ENCODE measurements around the gene TF. TPM values are rescaled to one million over a fixed set of nuclear protein-coding genes. Genes with fewer than 3 reads are reported as not detected.
"Not testable (repeated sequence)": the region's sequence is repeated elsewhere in the genome, so short reads cannot be mapped to it uniquely, and the experiment has no call there.

The TF gene
- 2.5 TPM for total RNA-seq

- peak; percentile 86 for DNase-seq
Measured at GRCh38 chr3:133745981-133746711, at the start of gene TF. TSS of gene TF (plus strand) at chr3:133746393. CDS start at chr3:133746441, 48 bp downstream.

- DNase-seq = no peak
Measured at GRCh38 chr3:133697960-133698359, 48.2 kb upstream of the TF start.

- DNase-seq = no peak
Measured at GRCh38 chr3:133699467-133699866, 46.7 kb upstream of the TF start.

GRCh38 chr3:133699903-133700302 lies 46.3 kb upstream of the TF start:
- DNase-seq = no peak

- DNase-seq = no peak
Measured at GRCh38 chr3:133700351-133700750, 45.8 kb upstream of the TF start.

GRCh38 chr3:133701435-133702358 lies 44.5 kb upstream of the TF start:
- no peak for DNase-seq

- no peak for DNase-seq
Measured at GRCh38 chr3:133703915-133704314, 42.3 kb upstream of the TF start.

- no peak for DNase-seq
Measured at GRCh38 chr3:133706033-133706432, 40.2 kb upstream of the TF start.

GRCh38 chr3:133709139-133709750 lies 36.9 kb upstream of the TF start:
- no peak for DNase-seq

GRCh38 chr3:133711013-133711412 lies 35.2 kb upstream of the TF start:
- no peak for DNase-seq

- no peak for DNase-seq
Measured at GRCh38 chr3:133712017-133712416, 34.2 kb upstream of the TF start.

GRCh38 chr3:133713347-133713746 lies 32.8 kb upstream of the TF start:
- DNase-seq = no peak

- DNase-seq = no peak
Measured at GRCh38 chr3:133717424-133717823, 28.8 kb upstream of the TF start.

GRCh38 chr3:133722935-133723334 lies 23.3 kb upstream of the TF start:
- no peak for DNase-seq

GRCh38 chr3:133730993-133731392 lies 15.2 kb upstream of the TF start:
- DNase-seq = no peak

GRCh38 chr3:133732231-133732630 lies 14.0 kb upstream of the TF start:
- DNase-seq = not testable (repeated sequence)

- no peak for DNase-seq
Measured at GRCh38 chr3:133733226-133733625, 13.0 kb upstream of the TF start.

GRCh38 chr3:133734305-133734704 lies 11.9 kb upstream of the TF start:
- no peak for DNase-seq

GRCh38 chr3:133742351-133743091 lies 3.7 kb upstream of the TF start:
- no peak for DNase-seq

GRCh38 chr3:133744241-133744640 lies 2.0 kb upstream of the TF start:
- DNase-seq = no peak

GRCh38 chr3:133745108-133745507 lies 1.1 kb upstream of the TF start:
- DNase-seq = no peak

GRCh38 chr3:133746712-133747066 lies 496 bp downstream of the TF start:
- no peak for DNase-seq

All from occipital lobe (tissue), 2 donors.